Thyroid gland (tissue), 4 donors: ENCODE data around the gene STK17B.

Source experiments
- POLR2A ChIP-seq, 2 donors: fragments of 450-650 bp; IDR thresholded peaks; one replicate each; pipeline ENCODE4 v1.6.1; 2017; ENCODE audit warnings: antibody characterized with exemption in 2 of 2, mild to moderate bottlenecking in 2 of 2, moderate library complexity in 1 of 2
- TF ChIP-seq, protein P1 (sequence below), 6 experiments: fragments of 200-600 bp in 3 of 6; fragments of 450-650 bp in 3 of 6; sonication (generic) in 3 of 6; IDR thresholded peaks; one replicate each; pipeline ENCODE4 v1.5.1; 2016 to 2019; ENCODE audit warnings: antibody characterized with exemption in 6 of 6, mild to moderate bottlenecking in 2 of 6, inconsistent platforms in 1 of 6, moderate library complexity in 1 of 6

DNA sequence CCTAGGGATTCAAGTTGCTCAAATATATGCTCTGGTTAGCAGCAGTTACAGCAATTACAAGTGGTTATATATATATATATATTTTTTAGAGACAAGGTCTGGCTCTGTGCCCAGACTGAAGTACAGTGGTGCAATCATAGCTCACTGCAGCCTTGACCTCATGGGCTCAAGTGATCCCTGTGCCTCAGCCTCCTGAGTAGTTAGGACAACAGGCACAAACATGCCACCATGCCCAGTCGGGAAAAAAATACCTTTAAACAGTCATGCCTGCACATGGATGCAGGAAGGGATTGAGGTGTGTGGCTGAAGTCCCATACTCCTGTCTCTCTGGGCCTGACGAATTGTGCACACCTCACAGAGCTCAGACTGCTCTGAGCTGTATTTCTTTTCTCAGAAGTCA lies 83.2 kb downstream of the STK17B start:
- no peak for TF ChIP-seq POLR2A (IDR thresholded peaks at IDR 0.05)
- TF ChIP-seq, protein P1, sequence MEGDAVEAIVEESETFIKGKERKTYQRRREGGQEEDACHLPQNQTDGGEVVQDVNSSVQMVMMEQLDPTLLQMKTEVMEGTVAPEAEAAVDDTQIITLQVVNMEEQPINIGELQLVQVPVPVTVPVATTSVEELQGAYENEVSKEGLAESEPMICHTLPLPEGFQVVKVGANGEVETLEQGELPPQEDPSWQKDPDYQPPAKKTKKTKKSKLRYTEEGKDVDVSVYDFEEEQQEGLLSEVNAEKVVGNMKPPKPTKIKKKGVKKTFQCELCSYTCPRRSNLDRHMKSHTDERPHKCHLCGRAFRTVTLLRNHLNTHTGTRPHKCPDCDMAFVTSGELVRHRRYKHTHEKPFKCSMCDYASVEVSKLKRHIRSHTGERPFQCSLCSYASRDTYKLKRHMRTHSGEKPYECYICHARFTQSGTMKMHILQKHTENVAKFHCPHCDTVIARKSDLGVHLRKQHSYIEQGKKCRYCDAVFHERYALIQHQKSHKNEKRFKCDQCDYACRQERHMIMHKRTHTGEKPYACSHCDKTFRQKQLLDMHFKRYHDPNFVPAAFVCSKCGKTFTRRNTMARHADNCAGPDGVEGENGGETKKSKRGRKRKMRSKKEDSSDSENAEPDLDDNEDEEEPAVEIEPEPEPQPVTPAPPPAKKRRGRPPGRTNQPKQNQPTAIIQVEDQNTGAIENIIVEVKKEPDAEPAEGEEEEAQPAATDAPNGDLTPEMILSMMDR (IDR thresholded peaks at IDR 0.05) = no peak
